Mucosa of descending colon (tissue), 3 donors: Measurements from ENCODE around the gene RPS8. TPM values are rescaled to one million over a fixed set of nuclear protein-coding genes. Genes with fewer than 3 reads are reported as not detected.
A peak's percentile ranks its signal among the peaks of the same experiment; 100 is the strongest.

Source experiments
- ATAC-seq: fragments of 200-7000 bp; cut with Tn5 transposase; one replicate; pipeline ENCODE4 v1.9.1; 2020; ENCODE audit warnings: mild to moderate bottlenecking, moderate library complexity
- DNase-seq, 3 donors: peaks; one replicate each; pipeline ENCODE4 v3.0.0-alpha.2; 2020
- H3K36me3 ChIP-seq: fragments of 200-600 bp; one replicate; pipeline ENCODE4 v1.8.0; 2021; ENCODE audit warnings: low read depth, mild to moderate bottlenecking
- H3K4me1 ChIP-seq: fragments of 200-600 bp; one replicate; pipeline ENCODE4 v1.8.0; 2021; ENCODE audit warnings: low read depth, mild to moderate bottlenecking
- H3K4me3 ChIP-seq: fragments of 200-600 bp; one replicate; pipeline ENCODE4 v1.8.0; 2021; ENCODE audit warnings: mild to moderate bottlenecking
- H3K9me3 ChIP-seq: fragments of 200-600 bp; one replicate; pipeline ENCODE4 v1.8.0; 2021; ENCODE audit warnings: mild to moderate bottlenecking
- intact Hi-C, 2 donors: fragments of 100-400 bp; cut with DNase I in 1 of 2; cut with micrococcal nuclease in 1 of 2; formaldehyde crosslinking; loops; one replicate each; pipeline versions ENCODE4 v1.11.0 to v1.11.1; 2022; cut with DNase I, micrococcal nuclease
- total RNA-seq, 3 donors: library from RNA; stranded (reverse); fragmentation: NEBNext Ultra II Directional in 2 of 3; extraction: Animal tissue kit (Norgen Biotek cat#: 25700) in 2 of 3; gene quantifications; one replicate each; pipeline versions ENCODE4 v1.2.1 to v1.2.4, GENCODE V29; 2021 to 2023
- TF ChIP-seq, protein P1 (sequence below): fragments of 200-600 bp; IDR thresholded peaks from one replicate; pipeline ENCODE4 v1.8.0; 2022; ENCODE audit warnings: antibody characterized with exemption, mild to moderate bottlenecking
- donor health status: DM: no; HTN: no; CAD: no; lungs with moderate emphysema.
- donor health status: DM: no; HTN: no; CAD: no.
- donor health status: DM: no; HTN: yes; CAD: no.

The RPS8 gene
- total RNA-seq, 3 donors from 2014 or later = 1,308 to 1,364 (median 1,337) TPM

DNA sequence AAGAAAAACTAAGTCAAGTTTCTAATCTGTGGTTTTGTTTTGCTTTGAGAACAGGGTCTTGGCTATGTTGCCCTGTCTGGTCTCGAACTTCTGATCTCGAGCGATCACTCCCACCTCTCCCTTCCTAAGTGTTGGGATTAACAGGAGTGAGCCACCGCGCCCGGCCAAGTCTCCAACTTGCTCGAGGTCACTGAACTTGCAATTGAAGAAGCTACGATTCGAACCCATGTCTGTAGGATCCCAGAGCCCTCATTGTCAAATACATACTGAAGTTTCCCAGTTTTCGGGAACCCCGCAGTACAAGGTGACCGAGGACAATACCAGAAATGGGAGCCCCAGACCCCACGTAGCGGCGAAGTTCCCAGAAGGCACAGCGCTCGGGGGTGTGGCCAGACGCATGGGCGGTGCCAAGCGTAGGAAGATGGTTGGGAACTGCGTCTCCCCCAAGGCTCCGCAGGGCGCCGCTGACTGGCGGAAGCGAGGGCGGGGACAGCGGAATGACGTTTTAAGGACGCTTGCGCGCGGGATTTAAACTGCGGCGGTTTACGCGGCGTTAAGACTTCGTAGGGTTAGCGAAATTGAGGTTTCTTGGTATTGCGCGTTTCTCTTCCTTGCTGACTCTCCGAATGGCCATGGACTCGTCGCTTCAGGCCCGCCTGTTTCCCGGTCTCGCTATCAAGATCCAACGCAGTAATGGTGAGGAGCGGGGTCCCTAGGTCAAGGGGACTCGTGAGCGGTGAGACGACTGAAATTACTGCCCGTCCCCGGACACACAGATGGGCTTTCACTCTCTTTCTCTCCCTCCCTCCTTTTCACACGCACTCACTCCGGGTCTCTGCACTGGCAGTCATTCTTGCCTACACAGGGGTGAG is 35.8 kb upstream of the RPS8 start, which contains the start of gene KIF2C:
Gene KIF2C, plus strand, starts transcription at position 531 of the 872 bp plus-strand sequence. Its CDS starts 96 bp downstream, at position 627.
- Histone ChIP-seq H3K36me3 (no peaks in the 10 kb centered on the region), H3K9me3 (no peaks in the 10 kb centered on the region), H3K4me1 (peaks cover 5% of the 10 kb centered on the region), H3K4me3 (no peak within 1 kb of the TSS)
- intact Hi-C loops = no loop called here
- ATAC-seq (peak; percentile 100), DNase-seq (peak; percentile 98)
- TF ChIP-seq, protein P1, sequence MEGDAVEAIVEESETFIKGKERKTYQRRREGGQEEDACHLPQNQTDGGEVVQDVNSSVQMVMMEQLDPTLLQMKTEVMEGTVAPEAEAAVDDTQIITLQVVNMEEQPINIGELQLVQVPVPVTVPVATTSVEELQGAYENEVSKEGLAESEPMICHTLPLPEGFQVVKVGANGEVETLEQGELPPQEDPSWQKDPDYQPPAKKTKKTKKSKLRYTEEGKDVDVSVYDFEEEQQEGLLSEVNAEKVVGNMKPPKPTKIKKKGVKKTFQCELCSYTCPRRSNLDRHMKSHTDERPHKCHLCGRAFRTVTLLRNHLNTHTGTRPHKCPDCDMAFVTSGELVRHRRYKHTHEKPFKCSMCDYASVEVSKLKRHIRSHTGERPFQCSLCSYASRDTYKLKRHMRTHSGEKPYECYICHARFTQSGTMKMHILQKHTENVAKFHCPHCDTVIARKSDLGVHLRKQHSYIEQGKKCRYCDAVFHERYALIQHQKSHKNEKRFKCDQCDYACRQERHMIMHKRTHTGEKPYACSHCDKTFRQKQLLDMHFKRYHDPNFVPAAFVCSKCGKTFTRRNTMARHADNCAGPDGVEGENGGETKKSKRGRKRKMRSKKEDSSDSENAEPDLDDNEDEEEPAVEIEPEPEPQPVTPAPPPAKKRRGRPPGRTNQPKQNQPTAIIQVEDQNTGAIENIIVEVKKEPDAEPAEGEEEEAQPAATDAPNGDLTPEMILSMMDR = no peak

DNA sequence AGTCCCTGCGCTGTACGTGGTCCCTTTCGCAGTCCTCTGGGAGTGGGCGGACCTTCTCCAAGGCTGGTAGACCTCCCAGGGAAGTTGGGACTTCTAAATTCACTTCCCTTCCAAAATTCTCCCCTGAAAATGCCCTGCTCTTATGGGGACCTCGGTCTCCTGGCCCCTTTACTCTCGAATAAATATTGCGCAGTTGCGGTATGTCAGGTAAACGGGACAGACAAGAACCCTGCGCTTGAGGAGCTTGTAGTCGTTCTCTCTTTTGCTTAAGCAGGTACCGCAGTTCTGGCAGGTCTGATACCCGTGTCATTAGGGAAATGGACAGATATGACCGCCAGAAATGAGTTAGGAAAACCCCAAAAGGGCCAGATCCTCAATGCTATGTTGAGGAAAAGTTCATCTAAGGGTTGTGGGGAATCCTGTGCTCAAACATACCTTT is 35.1 kb upstream of the RPS8 start:
- DNase-seq (no peak), ATAC-seq (peak; percentile 23)
- H3K9me3 ChIP-seq = no peaks in the 10 kb centered on the region
- H3K4me3 ChIP-seq = no peak overlapping the region
- H3K4me1 ChIP-seq = peaks cover 5% of the 10 kb centered on the region
- intact Hi-C loops = no loop called here
- H3K36me3 ChIP-seq = no peaks in the 10 kb centered on the region
- TF ChIP-seq, protein P1 = no peak

DNA sequence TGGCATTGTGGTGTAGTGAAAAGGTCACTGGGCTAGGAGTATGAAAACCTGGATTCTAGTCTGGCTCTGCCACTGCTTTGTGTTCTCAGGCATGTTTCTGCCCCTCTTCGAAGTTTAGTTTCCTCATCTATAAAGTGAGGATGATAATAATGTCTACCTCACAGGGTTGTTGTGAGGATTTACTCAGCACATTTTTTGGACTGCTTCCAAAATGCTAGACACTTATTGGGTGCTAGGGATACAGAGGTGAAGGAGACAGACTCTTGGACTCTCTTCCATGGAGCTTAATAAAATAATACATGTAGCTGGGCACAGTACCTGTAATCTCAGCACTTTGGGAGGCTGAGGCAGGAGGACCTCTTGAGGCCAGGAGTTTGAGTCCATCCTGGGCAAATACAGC is 32.1 kb upstream of the RPS8 start:
- no peaks in the 10 kb centered on the region for H3K36me3 ChIP-seq
- H3K4me1 ChIP-seq = peaks cover 5% of the 10 kb centered on the region
- TF ChIP-seq, protein P1 = no peak
- H3K4me3 ChIP-seq = no peak overlapping the region
- H3K9me3 ChIP-seq = no peaks in the 10 kb centered on the region
- intact Hi-C loops = no loop called here
- no peak for DNase-seq
- no peak for ATAC-seq

DNA sequence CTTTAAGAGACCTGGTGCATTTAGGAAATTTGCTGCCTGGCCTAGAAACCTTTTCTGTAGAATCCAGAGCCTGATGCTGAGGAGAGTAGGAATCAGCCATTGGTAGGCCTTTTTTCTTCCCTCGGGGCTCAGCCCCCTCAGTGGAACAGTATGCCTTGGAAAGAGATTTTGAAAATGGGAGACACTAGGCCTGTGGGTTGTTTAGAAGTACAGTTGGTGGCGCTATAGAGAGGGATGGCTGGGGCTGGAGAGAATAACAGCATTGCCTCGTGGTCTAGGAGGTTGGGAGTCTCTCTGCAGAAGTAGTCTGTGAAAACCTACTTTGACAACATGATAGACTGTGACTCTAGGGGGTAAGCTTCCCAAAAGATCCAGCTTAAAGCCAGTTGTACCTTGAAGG is 27.5 kb upstream of the RPS8 start:
- DNase-seq (no peak), ATAC-seq (no peak)
- intact Hi-C loops = no loop called here
- H3K4me1 ChIP-seq = no peaks in the 10 kb centered on the region
- no peaks in the 10 kb centered on the region for H3K9me3 ChIP-seq
- H3K4me3 ChIP-seq = no peak overlapping the region
- no peaks in the 10 kb centered on the region for H3K36me3 ChIP-seq
- TF ChIP-seq, protein P1 = no peak

DNA sequence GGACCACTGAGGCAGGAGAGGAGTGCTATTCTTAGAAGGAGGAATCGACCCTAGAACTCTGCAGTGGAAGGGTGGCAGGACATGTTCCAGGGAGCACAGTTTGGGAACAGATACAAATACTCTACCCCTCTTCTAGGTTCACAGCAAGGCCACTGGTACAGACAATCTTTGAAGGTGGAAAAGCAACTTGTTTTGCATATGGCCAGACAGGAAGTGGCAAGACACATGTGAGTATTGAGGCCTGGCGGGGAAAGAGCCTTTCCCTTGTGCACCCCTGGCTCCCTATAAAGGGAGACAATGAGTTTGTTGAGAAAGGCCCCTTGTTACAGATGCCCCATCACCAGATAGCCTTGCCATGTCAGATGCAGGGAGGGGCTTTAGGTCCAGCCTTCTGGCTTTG is 17.9 kb upstream of the RPS8 start:
- H3K4me3 ChIP-seq = no peak overlapping the region
- no peaks in the 10 kb centered on the region for H3K36me3 ChIP-seq
- no peaks in the 10 kb centered on the region for H3K9me3 ChIP-seq
- DNase-seq = no peak
- intact Hi-C loops = no loop called here
- H3K4me1 ChIP-seq = no peaks in the 10 kb centered on the region
- TF ChIP-seq, protein P1 = no peak
- no peak for ATAC-seq
